ENCODE data around the gene LTBP2. TPM values are rescaled to one million over a fixed set of nuclear protein-coding genes. Genes with fewer than 3 reads are reported as not detected.
A peak's percentile ranks its signal among the peaks of the same experiment; 100 is the strongest.

The LTBP2 gene
- total and polyA plus RNA-seq, 7 donors: 2.4 to 51.4 (median 11.8) TPM

- WGBS, 3 donors: 86 to 90% (median 87%) methylated on average over 8 of the region's 8 CpGs
- no peak for ATAC-seq
- no peak for TF ChIP-seq CTCF (IDR thresholded peaks at IDR 0.05)
- peaks cover 15% of the 10 kb centered on the region for H3K4me1 ChIP-seq
- no peak overlapping the region for H3K27ac ChIP-seq
- intact Hi-C loops (cut with DNase I): loop anchor here (5.0 kb wide), 2 partner anchors 97 to 187 kb away; partner anchors contain the start of genes AREL1 (in 1 of the 2) and FCF1 (in 1 of the 2)
- H3K4me3 ChIP-seq: no peak overlapping the region
- H3K9me3 ChIP-seq: no peaks in the 10 kb centered on the region
- no peaks in the 10 kb centered on the region for H3K36me3 ChIP-seq (ENCODE audit: insufficient read depth in 1 of 2, low read depth in 1 of 2)
- DNase-seq: peak in 1 of 2 donors; percentile 17
- peaks cover 0 to 13% (median 7%) of the 10 kb centered on the region in 3 donors for H3K27me3 ChIP-seq (ENCODE audit: insufficient read depth in 3 of 3, low read length in 2 of 3)
Measured at GRCh38 chr14:74614508-74615495, 2.8 kb upstream of the LTBP2 start.

GRCh38 chr14:74613211-74613914, 1.3 kb upstream of the LTBP2 start:
- WGBS, 3 donors: 74 to 83% (median 79%) methylated on average over 16 of the region's 16 CpGs
- Histone ChIP-seq H3K4me1 (peaks cover 21% of the 10 kb centered on the region), H3K27me3 (ENCODE audit: insufficient read depth in 3 of 3, low read length in 2 of 3) (peaks cover 0 to 13% (median 7%) of the 10 kb centered on the region in 3 donors), H3K36me3 (ENCODE audit: insufficient read depth in 1 of 2, low read depth in 1 of 2) (no peaks in the 10 kb centered on the region), H3K9me3 (no peaks in the 10 kb centered on the region), H3K27ac (no peak overlapping the region), H3K4me3 (peak overlapping the region; percentile 84)
- intact Hi-C loops (cut with DNase I): loop anchor here (2.0 to 5.0 kb wide), 4 partner anchors 99 to 251 kb away; partner anchors contain the start of genes AREL1 (in 1 of the 2) and FCF1 (in 1 of the 2)
- DNase-seq (peak in 1 of 2 donors; percentile 57), ATAC-seq (no peak)
- TF ChIP-seq CTCF (IDR thresholded peaks at IDR 0.05): no peak

GRCh38 chr14:74612350-74613021, 449 bp upstream of the LTBP2 start:
- H3K4me1 ChIP-seq: peaks cover 21% of the 10 kb centered on the region
- intact Hi-C loops (cut with DNase I): loop anchor here (2.0 to 5.0 kb wide), 4 partner anchors 100 to 250 kb away; partner anchors contain the start of genes AREL1 (in 1 of the 2) and FCF1 (in 1 of the 2)

More at GRCh38 chr14:74612350-74613021, 449 bp upstream of the LTBP2 start:
- ATAC-seq: peak; percentile 83 to 93 (median 88)
- Histone ChIP-seq H3K27ac (no peak overlapping the region), H3K9me3 (no peaks in the 10 kb centered on the region), H3K4me3 (peak overlapping the region; percentile 84), H3K27me3 (ENCODE audit: insufficient read depth in 3 of 3, low read length in 2 of 3) (peaks cover 0 to 13% (median 7%) of the 10 kb centered on the region in 3 donors), H3K36me3 (ENCODE audit: insufficient read depth in 1 of 2, low read depth in 1 of 2) (no peaks in the 10 kb centered on the region)
- 1 to 5% (median 5%) methylated on average over 36 to 69 of the region's 69 CpGs for WGBS, 3 donors
- TF ChIP-seq CTCF (IDR thresholded peaks at IDR 0.05): peak; percentile 91
- DNase-seq: peak; percentile 88 to 92
